ENCODE measurements around the gene OCA2.

OCA2 gene

GRCh38 chr15:27977696-27978095, 121.4 kb downstream of the OCA2 start:
- Histone ChIP-seq H3K27ac (ENCODE audit: low read length) (no peak overlapping the region), H4K20me1 (ENCODE audit: insufficient read depth, low read length) (no peaks in the 10 kb centered on the region), H3K4me1 (ENCODE audit: low read length) (no peaks in the 10 kb centered on the region), H3K27me3 (replicated peaks; ENCODE audit: insufficient read depth, low read length) (no peaks in the 10 kb centered on the region), H3K9me3 (replicated peaks; ENCODE audit: insufficient read depth, low read length) (no peaks in the 10 kb centered on the region), H3K9ac (ENCODE audit: low read length) (no peak overlapping the region), H3K4me3 (ENCODE audit: low read length) (no peak overlapping the region), H2AFZ (ENCODE audit: low read length) (no peak overlapping the region), H3K36me3 (replicated peaks; ENCODE audit: insufficient read depth, low read length) (no peaks in the 10 kb centered on the region), H3K4me2 (ENCODE audit: low read depth, low read length) (no peak overlapping the region), H3F3A (ENCODE audit: insufficient read depth, low read length) (no peaks in the 10 kb centered on the region), H3K9me2 (replicated peaks; ENCODE audit: insufficient read depth, low read length) (no peaks in the 10 kb centered on the region), H3K79me2 (ENCODE audit: low read length) (no peaks in the 10 kb centered on the region)
- TF ChIP-seq EZH2phosphoT487 (IDR thresholded peaks at IDR 0.05; ENCODE audit: low read length) = no peak
- TF ChIP-seq CTCF (IDR thresholded peaks at IDR 0.05; ENCODE audit: low read length) = no peak
- no peak for TF ChIP-seq EZH2 (optimal IDR thresholded peaks at IDR 0.05; ENCODE audit: low read depth, low read length)
- DNase-seq = no peak

- H3K9me2 ChIP-seq (replicated peaks; ENCODE audit: insufficient read depth, low read length) = no peaks in the 10 kb centered on the region
- H3K79me2 ChIP-seq (ENCODE audit: low read length) = no peaks in the 10 kb centered on the region
- no peak overlapping the region for H3K27ac ChIP-seq (ENCODE audit: low read length)
- no peaks in the 10 kb centered on the region for H3K9me3 ChIP-seq (replicated peaks; ENCODE audit: insufficient read depth, low read length)
- H3K4me1 ChIP-seq (ENCODE audit: low read length) = no peaks in the 10 kb centered on the region
- no peaks in the 10 kb centered on the region for H4K20me1 ChIP-seq (ENCODE audit: insufficient read depth, low read length)
- H3K4me3 ChIP-seq (ENCODE audit: low read length) = no peak overlapping the region
- H2AFZ ChIP-seq (ENCODE audit: low read length) = no peak overlapping the region
- no peak overlapping the region for H3K9ac ChIP-seq (ENCODE audit: low read length)
- TF ChIP-seq EZH2 (optimal IDR thresholded peaks at IDR 0.05; ENCODE audit: low read depth, low read length) = no peak
- TF ChIP-seq CTCF (IDR thresholded peaks at IDR 0.05; ENCODE audit: low read length) = no peak
- no peak for TF ChIP-seq EZH2phosphoT487 (IDR thresholded peaks at IDR 0.05; ENCODE audit: low read length)
- H3K36me3 ChIP-seq (replicated peaks; ENCODE audit: insufficient read depth, low read length) = no peaks in the 10 kb centered on the region
- H3F3A ChIP-seq (ENCODE audit: insufficient read depth, low read length) = no peaks in the 10 kb centered on the region
- H3K4me2 ChIP-seq (ENCODE audit: low read depth, low read length) = no peak overlapping the region
- no peaks in the 10 kb centered on the region for H3K27me3 ChIP-seq (replicated peaks; ENCODE audit: insufficient read depth, low read length)
- DNase-seq = no peak
These were observed 125.2 kb downstream of the OCA2 start for GRCh38 chr15:27973886-27974285.

- Histone ChIP-seq H3K4me2 (ENCODE audit: low read depth, low read length) (no peak overlapping the region), H3K36me3 (replicated peaks; ENCODE audit: insufficient read depth, low read length) (no peaks in the 10 kb centered on the region), H3K9me2 (replicated peaks; ENCODE audit: insufficient read depth, low read length) (no peaks in the 10 kb centered on the region), H3K27ac (ENCODE audit: low read length) (no peak overlapping the region), H3K4me3 (ENCODE audit: low read length) (no peak overlapping the region), H3F3A (ENCODE audit: insufficient read depth, low read length) (no peaks in the 10 kb centered on the region), H3K27me3 (replicated peaks; ENCODE audit: insufficient read depth, low read length) (no peaks in the 10 kb centered on the region), H4K20me1 (ENCODE audit: insufficient read depth, low read length) (no peaks in the 10 kb centered on the region), H3K9me3 (replicated peaks; ENCODE audit: insufficient read depth, low read length) (no peaks in the 10 kb centered on the region), H3K79me2 (ENCODE audit: low read length) (no peaks in the 10 kb centered on the region), H2AFZ (ENCODE audit: low read length) (no peak overlapping the region), H3K4me1 (ENCODE audit: low read length) (no peaks in the 10 kb centered on the region), H3K9ac (ENCODE audit: low read length) (no peak overlapping the region)
- no peak for DNase-seq
- TF ChIP-seq EZH2 (optimal IDR thresholded peaks at IDR 0.05; ENCODE audit: low read depth, low read length) (no peak), CTCF (IDR thresholded peaks at IDR 0.05; ENCODE audit: low read length) (no peak), EZH2phosphoT487 (IDR thresholded peaks at IDR 0.05; ENCODE audit: low read length) (no peak)
These were observed 128.3 kb downstream of the OCA2 start for GRCh38 chr15:27970661-27971392.
